GM19025 (cell line): ENCODE measurements around the gene CRELD2.

Source experiments
- ATAC-seq: cut with Tn5 transposase; IDR thresholded peaks from one replicate; pipeline ENCODE4 v1.9.1; 2021; ENCODE audit warnings: mild to moderate bottlenecking, low read depth, moderate library complexity; ENCODE audit not compliant: unreplicated experiment

CRELD2 gene

DNA sequence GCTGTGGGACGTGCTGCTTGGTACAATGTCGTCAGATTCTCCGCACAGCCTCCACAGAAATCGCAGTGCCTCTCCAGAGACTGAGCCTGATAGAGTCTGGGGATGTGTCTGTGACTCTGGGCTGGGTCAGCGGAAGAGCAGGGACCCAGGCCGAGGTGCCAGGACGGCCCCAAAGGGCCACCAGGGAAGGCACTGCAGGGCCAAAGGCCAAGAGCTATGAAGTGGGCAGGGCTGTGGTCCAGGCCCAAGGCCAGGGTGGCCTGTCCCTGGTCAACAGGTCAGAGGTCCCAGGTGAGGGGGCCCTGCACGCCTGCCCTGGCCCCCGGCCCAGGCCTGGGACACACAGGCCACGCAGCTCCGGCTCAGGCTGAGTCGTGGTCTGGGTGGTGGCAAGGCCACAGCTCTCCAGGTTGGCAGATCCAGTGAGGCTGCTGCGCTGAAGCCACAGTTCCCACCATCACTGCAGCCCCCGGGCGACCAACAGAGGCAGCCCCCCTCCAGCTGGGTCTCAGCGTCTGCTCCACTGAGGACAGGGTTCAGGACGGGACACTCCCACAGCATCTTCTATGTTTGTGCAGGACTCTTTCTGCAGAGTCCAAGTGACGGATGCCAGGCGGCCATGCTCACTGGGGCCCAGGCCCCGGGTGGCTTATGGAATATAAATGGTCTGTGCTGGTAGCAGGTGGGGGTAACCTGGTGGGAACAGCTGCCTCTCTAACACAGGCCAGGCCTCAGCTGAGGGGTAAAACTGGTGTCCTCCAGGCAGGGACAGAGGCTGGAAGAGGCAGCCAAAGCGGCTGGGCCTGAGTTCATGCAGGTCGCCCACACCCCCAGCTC lies 37.4 kb downstream of the CRELD2 start:
- ATAC-seq: no peak

DNA sequence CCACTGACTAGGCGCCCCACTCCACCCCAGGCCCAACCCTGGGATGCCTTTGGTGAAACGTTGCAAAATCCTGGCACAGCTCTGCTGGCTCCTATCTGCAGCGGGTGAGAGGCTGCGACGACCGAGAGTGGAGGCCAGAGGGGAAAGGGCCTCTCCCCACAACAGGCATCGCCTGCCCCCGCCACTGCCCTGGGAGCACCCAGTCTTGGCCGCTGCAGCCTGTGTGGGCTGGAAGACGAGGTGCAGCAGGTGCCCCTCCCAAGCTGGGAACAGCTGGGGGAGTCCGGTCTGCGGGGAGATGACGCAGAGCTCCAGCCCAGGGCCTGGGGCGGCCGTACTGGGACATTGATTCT lies 38.0 kb downstream of the CRELD2 start:
- ATAC-seq: no peak

- ATAC-seq: no peak
These were observed 38.7 kb downstream of the CRELD2 start for GRCh38 chr22:49956914-49957825.

DNA sequence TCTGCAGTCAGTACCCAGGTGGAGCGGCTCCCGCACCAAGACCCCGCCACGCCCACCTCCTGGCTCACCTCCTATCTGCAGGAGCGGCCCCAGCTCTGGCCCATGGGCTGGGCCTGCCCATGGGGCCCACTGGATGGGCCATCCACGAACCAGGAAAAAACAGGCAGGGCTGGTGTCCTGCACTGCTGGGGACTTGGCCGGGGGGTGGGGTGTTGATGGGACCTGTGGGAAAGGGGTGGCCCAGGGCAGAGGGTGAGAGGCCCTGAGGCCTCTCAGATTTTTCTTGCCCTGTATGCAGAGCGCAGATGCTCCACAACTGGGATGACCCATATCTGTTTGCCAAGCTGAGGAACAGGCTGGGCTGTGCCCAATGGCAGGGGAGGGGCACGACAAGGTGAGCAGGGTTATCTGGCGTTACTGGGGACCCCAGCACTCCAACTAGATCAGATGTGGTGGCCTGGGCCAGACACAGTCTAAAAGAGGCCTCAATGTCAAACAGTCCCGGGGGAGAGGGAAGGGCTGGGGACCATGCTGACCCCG lies 39.5 kb downstream of the CRELD2 start:
- ATAC-seq: no peak

DNA sequence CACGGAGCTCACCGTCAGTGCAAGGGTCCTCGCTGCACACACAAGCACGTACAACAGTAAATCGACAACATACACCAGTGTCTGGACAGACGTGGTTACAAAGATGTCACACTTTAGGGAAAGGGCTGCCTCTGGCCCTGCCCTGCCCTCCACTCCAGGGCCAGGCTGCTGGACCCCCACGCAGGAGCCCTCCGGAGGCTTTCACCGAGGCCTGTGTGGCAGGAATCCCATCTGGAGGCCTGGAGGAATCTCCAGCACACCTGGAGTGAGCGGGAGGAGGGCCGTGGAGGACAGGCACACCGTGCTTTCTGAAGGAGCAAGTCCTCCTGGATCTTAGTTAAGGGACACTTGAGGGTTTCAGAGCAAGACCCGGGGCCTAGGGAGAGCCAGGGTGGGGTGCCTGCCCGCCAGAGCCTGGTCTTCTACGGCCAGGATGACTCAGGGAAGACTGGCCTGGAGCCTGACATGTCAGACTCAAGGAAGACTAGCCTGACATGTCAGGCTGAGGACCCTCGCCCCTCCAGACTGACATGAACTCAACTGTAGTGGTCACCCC lies 40.0 kb downstream of the CRELD2 start:
- ATAC-seq: no peak

GRCh38 chr22:49958931-49959781 lies 40.7 kb downstream of the CRELD2 start:
- no peak for ATAC-seq

DNA sequence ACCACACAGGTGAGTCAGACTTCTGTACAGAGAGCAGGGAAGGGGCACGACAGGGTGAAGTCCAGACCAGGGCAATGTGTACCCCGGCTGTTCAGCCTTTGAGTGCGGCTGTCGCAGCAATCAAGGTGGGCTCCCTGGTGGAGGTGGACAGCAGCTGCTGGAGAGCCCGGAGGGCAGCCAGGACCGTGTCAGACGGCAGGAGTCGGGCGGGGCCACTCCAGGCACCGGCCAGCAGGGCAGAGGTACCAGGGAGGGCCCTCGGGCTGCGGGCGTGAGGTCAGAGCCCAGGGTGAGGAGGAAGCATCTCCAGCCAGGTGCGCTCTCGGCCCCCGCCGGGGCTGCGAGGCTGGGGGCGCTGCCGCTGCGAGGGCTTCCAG lies 41.3 kb downstream of the CRELD2 start:
- peak; percentile 1 for ATAC-seq

GRCh38 chr22:49960159-49961004 lies 41.9 kb downstream of the CRELD2 start, which contains the start of gene PIM3:
PIM3 (plus strand) TSS chr22:49960772; CDS start chr22:49960948, 176 bp downstream.
- ATAC-seq: peak; percentile 56

DNA sequence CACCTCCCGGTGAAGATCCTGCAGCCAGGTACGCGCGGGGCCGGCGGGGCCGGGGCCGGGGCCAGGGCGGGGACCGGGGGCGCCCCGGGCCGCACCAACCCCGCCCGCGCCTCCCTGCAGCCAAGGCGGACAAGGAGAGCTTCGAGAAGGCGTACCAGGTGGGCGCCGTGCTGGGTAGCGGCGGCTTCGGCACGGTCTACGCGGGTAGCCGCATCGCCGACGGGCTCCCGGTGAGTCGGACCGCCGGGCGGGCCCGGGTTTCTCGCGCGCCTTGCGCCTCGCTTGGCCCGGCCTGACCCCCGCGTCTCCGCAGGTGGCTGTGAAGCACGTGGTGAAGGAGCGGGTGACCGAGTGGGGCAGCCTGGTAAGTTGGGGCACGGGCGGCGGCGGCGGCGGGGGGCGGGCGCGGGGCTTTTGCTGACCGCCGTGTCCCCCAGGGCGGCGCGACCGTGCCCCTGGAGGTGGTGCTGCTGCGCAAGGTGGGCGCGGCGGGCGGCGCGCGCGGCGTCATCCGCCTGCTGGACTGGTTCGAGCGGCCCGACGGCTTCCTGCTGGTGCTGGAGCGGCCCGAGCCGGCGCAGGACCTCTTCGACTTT lies 42.7 kb downstream of the CRELD2 start:
- no peak for ATAC-seq

DNA sequence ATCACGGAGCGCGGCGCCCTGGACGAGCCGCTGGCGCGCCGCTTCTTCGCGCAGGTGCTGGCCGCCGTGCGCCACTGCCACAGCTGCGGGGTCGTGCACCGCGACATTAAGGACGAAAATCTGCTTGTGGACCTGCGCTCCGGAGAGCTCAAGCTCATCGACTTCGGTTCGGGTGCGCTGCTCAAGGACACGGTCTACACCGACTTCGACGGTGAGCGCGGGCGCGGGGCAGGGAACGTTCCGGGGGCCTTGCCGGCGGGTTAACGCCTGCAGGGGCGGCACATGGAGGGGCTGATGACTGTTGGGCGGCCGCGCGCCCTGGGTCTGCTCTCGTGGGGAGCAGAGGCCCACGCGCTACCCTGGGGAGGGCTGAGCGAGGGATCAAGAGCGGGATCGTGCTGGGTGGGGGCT lies 43.2 kb downstream of the CRELD2 start:
- ATAC-seq: no peak

DNA sequence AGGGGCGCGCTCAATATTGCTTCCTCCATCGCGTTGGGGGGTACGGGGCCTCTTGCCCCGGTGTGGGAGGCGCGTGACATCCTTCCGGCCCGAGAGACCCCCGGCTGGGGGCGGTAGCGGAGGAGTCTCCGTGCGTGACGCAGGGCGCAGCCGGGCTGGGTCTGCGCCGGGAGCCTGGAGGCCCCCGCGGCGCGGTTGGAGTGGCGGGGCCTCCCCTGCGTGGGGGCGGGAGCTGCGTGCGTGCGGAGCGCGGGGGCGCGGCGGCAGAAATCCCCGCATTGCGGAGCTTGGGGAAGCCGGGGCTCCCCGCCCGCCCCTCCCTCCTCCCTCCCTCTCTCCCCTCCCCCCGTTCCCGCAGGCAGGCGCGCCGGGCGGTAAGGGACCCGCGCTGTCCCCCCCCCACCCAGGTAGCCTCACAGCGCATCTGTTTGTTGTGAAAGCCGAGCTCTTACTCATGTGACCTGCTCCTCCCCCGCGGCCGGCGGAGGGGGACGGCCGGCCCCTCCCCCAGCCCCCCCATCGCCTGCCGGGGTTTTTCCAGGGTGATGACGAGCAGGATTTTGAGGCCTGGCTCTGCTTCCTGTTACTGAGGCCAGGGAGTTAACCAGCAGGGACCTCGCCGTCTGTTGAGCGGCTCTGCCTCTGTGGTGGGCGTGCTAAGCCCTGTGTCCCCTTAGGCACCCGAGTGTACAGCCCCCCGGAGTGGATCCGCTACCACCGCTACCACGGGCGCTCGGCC lies 43.7 kb downstream of the CRELD2 start:
- no peak for ATAC-seq

DNA sequence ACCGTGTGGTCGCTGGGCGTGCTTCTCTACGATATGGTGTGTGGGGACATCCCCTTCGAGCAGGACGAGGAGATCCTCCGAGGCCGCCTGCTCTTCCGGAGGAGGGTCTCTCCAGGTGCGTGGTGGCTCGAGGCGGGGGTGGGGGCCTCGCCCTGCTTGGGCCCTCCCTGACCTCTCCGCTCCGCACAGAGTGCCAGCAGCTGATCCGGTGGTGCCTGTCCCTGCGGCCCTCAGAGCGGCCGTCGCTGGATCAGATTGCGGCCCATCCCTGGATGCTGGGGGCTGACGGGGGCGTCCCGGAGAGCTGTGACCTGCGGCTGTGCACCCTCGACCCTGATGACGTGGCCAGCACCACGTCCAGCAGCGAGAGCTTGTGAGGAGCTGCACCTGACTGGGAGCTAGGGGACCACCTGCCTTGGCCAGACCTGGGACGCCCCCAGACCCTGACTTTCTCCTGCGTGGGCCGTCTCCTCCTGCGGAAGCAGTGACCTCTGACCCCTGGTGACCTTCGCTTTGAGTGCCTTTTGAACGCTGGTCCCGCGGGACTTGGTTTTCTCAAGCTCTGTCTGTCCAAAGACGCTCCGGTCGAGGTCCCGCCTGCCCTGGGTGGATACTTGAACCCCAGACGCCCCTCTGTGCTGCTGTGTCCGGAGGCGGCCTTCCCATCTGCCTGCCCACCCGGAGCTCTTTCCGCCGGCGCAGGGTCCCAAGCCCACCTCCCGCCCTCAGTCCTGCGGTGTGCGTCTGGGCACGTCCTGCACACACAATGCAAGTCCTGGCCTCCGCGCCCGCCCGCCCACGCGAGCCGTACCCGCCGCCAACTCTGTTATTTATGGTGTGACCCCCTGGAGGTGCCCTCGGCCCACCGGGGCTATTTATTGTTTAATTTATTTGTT lies 44.6 kb downstream of the CRELD2 start:
- ATAC-seq: no peak

GRCh38 chr22:49963647-49964026 lies 45.2 kb downstream of the CRELD2 start:
- no peak for ATAC-seq

DNA sequence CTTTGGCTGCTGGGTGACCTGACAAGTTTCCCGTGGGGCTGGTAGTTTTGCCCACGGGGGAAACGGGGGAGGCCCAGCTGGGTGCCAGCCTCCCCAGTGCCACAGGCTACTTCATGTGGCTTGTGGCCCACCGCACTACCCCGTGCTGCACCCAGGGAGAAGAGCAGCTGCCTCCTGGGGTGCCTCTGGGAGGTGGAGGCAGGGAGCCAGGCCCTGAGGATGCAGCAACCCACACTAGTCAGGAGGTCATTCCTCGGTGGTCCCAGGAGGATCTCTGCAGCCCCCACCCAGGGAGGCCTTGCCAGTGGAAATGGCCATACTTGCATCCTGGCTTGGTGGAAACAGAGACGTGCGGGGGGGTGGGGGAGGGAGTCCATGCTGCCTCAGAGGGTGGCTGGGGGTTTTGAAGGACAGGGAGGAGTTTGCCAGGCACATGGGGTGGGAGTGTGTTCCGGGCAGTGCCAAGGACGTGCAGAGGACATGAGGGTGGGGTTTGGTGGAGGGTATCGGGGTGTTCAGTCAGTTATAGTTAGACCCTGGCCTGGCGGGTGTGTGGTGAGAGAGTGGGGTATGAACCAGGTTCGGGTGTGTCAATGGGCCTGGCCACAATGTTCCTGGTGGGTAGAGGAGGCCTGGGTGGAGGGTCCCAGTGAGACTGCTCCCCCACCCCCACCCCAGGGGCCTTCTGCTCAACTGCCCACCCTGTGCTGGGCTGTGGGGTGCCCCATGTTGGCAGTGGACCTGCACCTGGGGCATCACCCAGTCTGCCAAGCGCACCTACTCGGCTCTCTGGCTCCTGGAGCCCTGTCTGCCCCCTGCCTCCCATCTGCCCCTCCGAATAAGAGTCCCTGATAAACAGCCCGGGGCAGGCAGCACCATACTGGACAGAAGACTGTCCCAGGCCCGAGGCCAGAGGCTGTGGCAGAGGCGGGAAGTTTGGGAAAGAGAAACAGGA lies 46.0 kb downstream of the CRELD2 start:
- no peak for ATAC-seq

GRCh38 chr22:49965091-49966040 lies 46.9 kb downstream of the CRELD2 start:
- ATAC-seq: no peak
